Neural crest cell (in vitro differentiated cells): ENCODE data around the gene CDK2. TPM values are rescaled to one million over a fixed set of nuclear protein-coding genes. Genes with fewer than 3 reads are reported as not detected.
A peak's percentile ranks its signal among the peaks of the same experiment; 100 is the strongest.
"Not testable (repeated sequence)": the region's sequence is repeated elsewhere in the genome, so short reads cannot be mapped to it uniquely, and the experiment has no call there.

ENCODE experiments used
- DNase-seq: peaks from one replicate; pipeline ENCODE4 v3.0.0; 2021; ENCODE audit warnings: low read depth, mixed read lengths, low spot score
- H3K27ac Mint-ChIP-seq: one replicate; pipeline ENCODE4 v1.8.0; 2021; ENCODE audit warnings: mild to moderate bottlenecking, mixed read lengths; ENCODE audit not compliant: unreplicated experiment
- H3K27me3 Mint-ChIP-seq: 2 replicates; pipeline ENCODE4 v1.8.0; 2021; ENCODE audit warnings: low read depth, mild to moderate bottlenecking, mixed read lengths
- H3K36me3 Mint-ChIP-seq: 2 replicates; pipeline ENCODE4 v1.8.0; 2021; ENCODE audit warnings: low read depth, mild to moderate bottlenecking, mixed read lengths
- H3K4me1 Mint-ChIP-seq: 2 replicates; pipeline ENCODE4 v1.8.0; 2021; ENCODE audit warnings: mixed read lengths
- H3K4me3 Mint-ChIP-seq: one replicate; pipeline ENCODE4 v1.8.0; 2021; ENCODE audit warnings: mild to moderate bottlenecking, mixed read lengths
- H3K9me3 Mint-ChIP-seq: 2 replicates; pipeline ENCODE4 v1.8.0; 2021; ENCODE audit warnings: mixed read lengths
- CTCF ChIP-seq: fragments of 200-600 bp; sonication (generic); conservative IDR thresholded peaks from 2 replicates; pipeline ENCODE4 v1.5.0; 2021; ENCODE audit warnings: antibody characterized with exemption, mild to moderate bottlenecking
- total RNA-seq: library from RNA; stranded (reverse); gene quantifications from 2 replicates; pipeline ENCODE4 v1.2.1, GENCODE V29; 2021

Gene CDK2
- total RNA-seq, 1 donor from 2014 or later: 125 TPM

DNA sequence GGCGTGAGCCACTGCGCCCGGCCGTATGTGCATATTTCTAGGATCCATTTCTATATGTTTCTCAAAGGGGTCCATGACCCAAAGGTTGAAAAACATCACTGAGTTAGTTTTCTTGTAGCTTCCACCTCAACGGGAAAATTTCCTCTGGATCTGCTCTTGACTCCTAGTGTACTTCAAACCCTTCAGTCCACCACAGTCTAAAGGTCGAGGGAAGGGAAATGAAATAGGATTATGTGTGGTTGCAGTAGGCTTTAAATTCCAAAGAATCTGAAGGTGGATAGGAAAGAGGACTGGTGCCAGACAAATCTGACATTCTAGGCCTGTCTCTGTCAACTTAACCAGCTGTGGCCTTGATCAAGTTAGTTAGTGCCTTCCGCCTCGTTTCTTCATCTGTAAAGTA is 28.7 kb downstream of the CDK2 start:
- peaks cover 33% of the 10 kb centered on the region for H3K4me1 Mint-ChIP-seq
- H3K27ac Mint-ChIP-seq: no peak overlapping the region
- no peak for TF ChIP-seq CTCF
- H3K36me3 Mint-ChIP-seq: peaks cover 9% of the 10 kb centered on the region
- no peak for DNase-seq
- H3K9me3 Mint-ChIP-seq: no peaks in the 10 kb centered on the region
- no peaks in the 10 kb centered on the region for H3K27me3 Mint-ChIP-seq
- peak overlapping the region; percentile 27 for H3K4me3 Mint-ChIP-seq

DNA sequence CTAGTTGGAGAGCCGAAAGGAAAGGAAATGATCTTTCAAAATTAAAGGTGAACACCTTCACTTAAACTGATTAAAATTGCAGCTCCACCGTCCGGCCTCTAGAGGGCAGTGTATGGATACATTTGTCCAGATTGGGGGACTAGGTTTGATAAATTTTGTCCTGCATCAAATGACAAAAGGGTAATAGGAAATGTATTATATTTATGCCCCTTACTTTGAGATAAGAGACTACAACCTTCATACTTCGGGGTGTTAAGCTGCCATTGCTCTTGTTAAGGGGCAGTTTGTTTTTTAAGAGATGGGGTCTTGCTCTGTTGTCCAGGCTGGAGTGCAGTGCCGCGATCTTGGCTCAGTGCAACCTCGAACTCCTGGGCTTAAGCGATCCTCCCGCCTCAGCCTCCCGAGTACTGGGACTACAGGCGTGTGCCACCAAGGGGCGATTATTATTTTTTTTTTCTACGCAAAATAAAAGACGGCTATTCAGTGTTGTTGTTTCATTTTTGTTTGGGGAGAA is 29.6 kb downstream of the CDK2 start:
- Mint-ChIP-seq H3K9me3 (no peaks in the 10 kb centered on the region), H3K27me3 (no peaks in the 10 kb centered on the region), H3K4me1 (peaks cover 33% of the 10 kb centered on the region), H3K27ac (peak overlapping the region; percentile 38), H3K4me3 (peak overlapping the region; percentile 94), H3K36me3 (peaks cover 5% of the 10 kb centered on the region)
- TF ChIP-seq CTCF: peak; percentile 94
- peak; percentile 66 for DNase-seq

DNA sequence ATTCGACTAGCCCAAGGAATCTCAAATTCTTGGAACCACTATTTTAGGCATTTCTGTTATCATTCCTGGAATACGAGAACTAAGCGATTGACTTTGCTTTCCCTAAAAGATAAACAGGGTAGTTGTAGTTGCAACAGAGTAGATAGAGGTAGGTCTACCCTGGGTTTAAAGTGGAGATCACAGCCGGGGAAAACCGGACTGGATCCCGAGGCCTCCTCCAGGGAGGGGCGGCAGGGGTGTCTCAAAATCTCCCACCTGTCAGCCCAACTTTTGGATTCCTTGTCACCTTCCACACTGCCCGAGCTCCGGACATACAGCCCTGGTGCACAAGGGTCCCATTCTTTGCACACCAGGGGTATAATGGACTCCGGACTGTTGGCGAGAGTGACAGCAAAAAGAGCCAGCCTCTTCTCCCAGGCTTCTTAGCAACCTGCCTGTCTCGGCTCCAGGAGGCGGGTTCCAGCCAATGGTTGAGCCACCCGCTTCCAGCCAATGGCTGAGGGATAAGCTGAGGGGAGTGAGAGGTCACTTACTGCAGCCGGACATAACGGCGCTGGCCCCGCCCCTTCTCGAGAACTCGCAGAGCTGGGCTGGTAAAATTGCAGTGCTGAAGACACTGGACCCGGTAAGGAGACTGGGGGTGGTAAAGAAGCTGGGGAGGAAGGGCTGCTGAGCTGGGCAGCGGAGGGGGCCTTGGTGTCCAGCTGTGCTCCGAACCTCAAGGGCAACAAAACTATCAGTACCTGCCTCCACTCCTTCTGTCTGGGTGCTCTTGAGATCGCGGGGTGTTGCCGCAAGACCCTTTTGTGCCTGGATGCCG is 30.3 kb downstream of the CDK2 start, which contains the start of gene SUOX:
SUOX (plus strand) TSS at position 562 of the 820 bp plus-strand sequence. CDS start 4,946 bp downstream, outside the sequence.
- DNase-seq: peak; percentile 86
- TF ChIP-seq CTCF: no peak
- H3K9me3 Mint-ChIP-seq: no peaks in the 10 kb centered on the region
- peaks cover 8% of the 10 kb centered on the region for H3K36me3 Mint-ChIP-seq
- no peaks in the 10 kb centered on the region for H3K27me3 Mint-ChIP-seq
- H3K4me3 Mint-ChIP-seq: peak within 1 kb of the TSS; percentile 94
- peak within 1 kb of the TSS; percentile 93 for H3K27ac Mint-ChIP-seq
- peaks cover 33% of the 10 kb centered on the region for H3K4me1 Mint-ChIP-seq

DNA sequence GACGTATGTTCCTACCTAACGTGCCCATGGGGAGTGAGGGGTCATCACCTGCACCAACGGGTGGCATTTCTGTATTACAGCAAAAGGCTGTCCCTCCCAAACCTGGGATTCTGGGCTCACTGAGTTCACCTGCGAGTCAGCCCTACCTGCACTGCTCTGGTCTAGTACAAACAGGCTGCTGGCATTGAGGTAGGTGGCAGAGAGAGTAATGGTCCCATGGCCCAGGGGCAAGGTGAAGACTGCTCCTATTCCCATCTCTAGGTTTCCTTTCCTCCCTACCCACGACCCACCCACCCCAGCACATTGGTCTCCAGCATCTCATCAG is 30.9 kb downstream of the CDK2 start:
- no peaks in the 10 kb centered on the region for H3K9me3 Mint-ChIP-seq
- peaks cover 33% of the 10 kb centered on the region for H3K4me1 Mint-ChIP-seq
- peak overlapping the region; percentile 93 for H3K27ac Mint-ChIP-seq
- H3K36me3 Mint-ChIP-seq: peaks cover 12% of the 10 kb centered on the region
- H3K27me3 Mint-ChIP-seq: no peaks in the 10 kb centered on the region
- no peak for DNase-seq
- no peak for TF ChIP-seq CTCF
- H3K4me3 Mint-ChIP-seq: peak overlapping the region; percentile 94

DNA sequence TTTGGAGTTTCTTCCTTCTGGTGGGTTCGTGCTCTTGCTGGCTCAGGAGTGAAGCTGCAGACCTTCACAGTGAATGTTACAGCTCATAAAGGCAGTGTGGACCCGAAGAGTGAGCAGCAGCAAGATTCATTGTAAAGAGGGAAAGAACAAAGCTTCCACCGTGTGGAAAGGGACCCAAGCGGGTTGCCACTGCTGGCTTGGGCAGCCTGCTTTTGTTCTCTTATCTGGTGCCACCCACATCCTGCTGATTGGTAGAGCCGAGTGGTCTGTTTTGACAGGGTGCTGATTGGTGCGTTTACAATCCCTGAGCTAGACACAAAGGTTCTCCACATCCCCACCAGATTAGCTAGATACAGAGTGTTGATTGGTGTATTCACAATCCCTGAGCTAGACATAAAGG is 32.9 kb downstream of the CDK2 start:
- Mint-ChIP-seq H3K36me3 (peaks cover 20% of the 10 kb centered on the region), H3K27ac (peak overlapping the region; percentile 32), H3K4me1 (peaks cover 33% of the 10 kb centered on the region), H3K4me3 (peak overlapping the region; percentile 65)
- not testable (repeated sequence) for H3K27me3 Mint-ChIP-seq, DNase-seq, H3K9me3 Mint-ChIP-seq

- DNase-seq, H3K9me3 Mint-ChIP-seq, H3K27ac Mint-ChIP-seq, H3K27me3 Mint-ChIP-seq: not testable (repeated sequence)
- H3K4me1 Mint-ChIP-seq: peaks cover 33% of the 10 kb centered on the region
- H3K4me3 Mint-ChIP-seq: peak overlapping the region; percentile 65
- H3K36me3 Mint-ChIP-seq: peaks cover 26% of the 10 kb centered on the region
These were observed 33.4 kb downstream of the CDK2 start for GRCh38 chr12:55999999-56000540.
